ENCODE results near the gene SNAP91. TPM values are rescaled to one million over a fixed set of nuclear protein-coding genes. Genes with fewer than 3 reads are reported as not detected.

SNAP91 gene
- total RNA-seq, 1 experiment from 2014 or later, result 1.3 TPM

DNA sequence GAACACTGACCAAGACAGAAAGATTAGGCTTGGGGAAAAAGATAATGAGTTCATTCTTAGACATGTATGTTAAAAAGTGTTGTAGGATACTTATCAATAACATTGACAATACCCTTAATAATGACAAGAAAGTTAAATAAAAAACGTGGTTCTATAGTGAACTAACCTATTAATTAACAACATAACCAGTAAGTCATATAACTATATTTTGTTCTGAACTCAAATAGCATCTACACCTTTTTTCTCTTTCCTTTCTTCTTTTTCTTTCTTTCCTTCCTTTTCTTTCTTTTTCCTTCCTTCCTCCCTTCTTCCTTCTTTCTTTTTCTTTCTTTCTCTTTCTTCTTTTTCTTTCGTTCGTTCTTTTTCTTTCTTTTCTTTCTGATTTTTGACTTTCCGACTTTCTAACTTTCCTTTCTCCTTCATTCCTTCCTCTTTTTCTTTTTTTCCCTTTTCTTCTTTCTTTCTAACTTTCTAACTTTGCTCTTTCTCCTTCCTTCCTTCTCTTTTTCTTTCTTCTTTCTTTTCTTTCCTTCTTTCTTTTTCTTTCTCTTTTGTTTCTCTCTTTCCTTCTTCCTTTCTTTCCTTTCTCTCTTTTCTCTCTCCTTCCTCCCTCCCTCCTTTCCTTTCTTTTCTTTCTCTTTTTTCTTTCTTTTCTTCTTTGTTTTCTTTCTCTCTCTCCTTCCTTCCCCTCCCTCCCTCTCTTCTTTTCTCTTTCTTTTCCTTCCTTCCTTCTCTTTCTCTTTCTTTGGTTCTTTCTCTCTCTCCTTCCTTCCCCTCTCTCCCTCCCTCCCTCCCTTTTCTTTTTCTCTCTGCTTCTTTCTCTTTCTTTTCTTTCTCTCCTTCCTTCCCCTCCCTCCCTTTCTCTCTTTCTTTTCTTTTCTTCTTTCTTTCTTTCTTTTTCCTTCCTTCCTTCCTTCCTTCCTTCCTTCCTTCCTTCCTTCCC lies 172.0 kb downstream of the SNAP91 start:
- TF ChIP-seq, protein P1, sequence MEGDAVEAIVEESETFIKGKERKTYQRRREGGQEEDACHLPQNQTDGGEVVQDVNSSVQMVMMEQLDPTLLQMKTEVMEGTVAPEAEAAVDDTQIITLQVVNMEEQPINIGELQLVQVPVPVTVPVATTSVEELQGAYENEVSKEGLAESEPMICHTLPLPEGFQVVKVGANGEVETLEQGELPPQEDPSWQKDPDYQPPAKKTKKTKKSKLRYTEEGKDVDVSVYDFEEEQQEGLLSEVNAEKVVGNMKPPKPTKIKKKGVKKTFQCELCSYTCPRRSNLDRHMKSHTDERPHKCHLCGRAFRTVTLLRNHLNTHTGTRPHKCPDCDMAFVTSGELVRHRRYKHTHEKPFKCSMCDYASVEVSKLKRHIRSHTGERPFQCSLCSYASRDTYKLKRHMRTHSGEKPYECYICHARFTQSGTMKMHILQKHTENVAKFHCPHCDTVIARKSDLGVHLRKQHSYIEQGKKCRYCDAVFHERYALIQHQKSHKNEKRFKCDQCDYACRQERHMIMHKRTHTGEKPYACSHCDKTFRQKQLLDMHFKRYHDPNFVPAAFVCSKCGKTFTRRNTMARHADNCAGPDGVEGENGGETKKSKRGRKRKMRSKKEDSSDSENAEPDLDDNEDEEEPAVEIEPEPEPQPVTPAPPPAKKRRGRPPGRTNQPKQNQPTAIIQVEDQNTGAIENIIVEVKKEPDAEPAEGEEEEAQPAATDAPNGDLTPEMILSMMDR (conservative IDR thresholded peaks at IDR 0.05), result no peak
- Histone ChIP-seq H3K23ac (ENCODE audit: insufficient read length, low read depth, low read length) (no peak overlapping the region), H3K23me2 (ENCODE audit: insufficient read length, low read depth, low read length, poor library complexity, severe bottlenecking) (no peaks in the 10 kb centered on the region), H3K79me2 (ENCODE audit: insufficient read depth, low read length) (no peaks in the 10 kb centered on the region), H3K9ac (ENCODE audit: extremely low read depth, insufficient read length, low read length) (no peak overlapping the region), H3K79me1 (ENCODE audit: insufficient read depth, low read depth, low read length, poor library complexity, severe bottlenecking) (no peaks in the 10 kb centered on the region), H3K4ac (ENCODE audit: low read depth, low read length) (no peak overlapping the region), H3K4me1 (ENCODE audit: insufficient read depth, low read length) (no peaks in the 10 kb centered on the region), H4K5ac (ENCODE audit: insufficient read length, low read depth, low read length) (no peak overlapping the region), H3K9me3 (ENCODE audit: control insufficient read depth, low read depth, low read length) (no peaks in the 10 kb centered on the region), H3K27ac (ENCODE audit: insufficient read length, low read depth, low read length) (no peak overlapping the region), H2BK15ac (ENCODE audit: low read depth, low read length) (no peak overlapping the region), H3T11ph (ENCODE audit: low read length) (no peak overlapping the region), H2BK120ac (ENCODE audit: low read depth, low read length, poor library complexity, severe bottlenecking) (no peak overlapping the region), H3K4me2 (ENCODE audit: insufficient read depth, insufficient read length, low read length) (no peak overlapping the region), H3K14ac (ENCODE audit: insufficient read depth, low read length) (no peak overlapping the region), H2BK20ac (ENCODE audit: low read depth, low read length, poor library complexity, severe bottlenecking) (no peak overlapping the region), H2BK5ac (ENCODE audit: insufficient read length, low read length) (no peak overlapping the region), H4K8ac (replicated peaks; ENCODE audit: insufficient read length, low read depth, low read length) (no peak overlapping the region), H2AK5ac (ENCODE audit: insufficient read length, low read length) (no peak overlapping the region), H4K20me1 (ENCODE audit: control insufficient read depth, insufficient read depth, insufficient read length) (no peaks in the 10 kb centered on the region), H3K18ac (ENCODE audit: insufficient read length, low read depth, low read length) (no peak overlapping the region), H4K91ac (ENCODE audit: insufficient read length, low read depth, low read length) (no peak overlapping the region), H3K27me3 (ENCODE audit: insufficient read depth, low read length) (no peaks in the 10 kb centered on the region), H2BK12ac (ENCODE audit: insufficient read length, low read depth, low read length) (no peak overlapping the region), H3K56ac (ENCODE audit: insufficient read length, low read depth, low read length) (no peak overlapping the region), H2AFZ (ENCODE audit: low read length) (no peak overlapping the region)
- Mint-ChIP-seq H3K4me1 (no peaks in the 10 kb centered on the region), H3K36me3 (ENCODE audit: insufficient read depth in 1 of 3, low read depth in 3 of 3) (peaks cover 0 to 2% (median 0%) of the 10 kb centered on the region in 3 experiments; a peak in 1 of 7 replicates), H3K27me3 (ENCODE audit: low read depth) (peaks cover 5% of the 10 kb centered on the region), H3K9me3 (peaks cover 3% of the 10 kb centered on the region in 2 experiments; a peak in 4 of 5 replicates), H3K4me3 (no peak overlapping the region), H3K27ac (peak overlapping the region in 1 of 3 experiments; percentile 65; a peak in 2 of 7 replicates)
- whole genome bisulfite sequencing (ENCODE audit: extremely low coverage, insufficient read length, low lambda C conversion rate), result 100% methylated on average over 1 of the region's 4 CpGs
- no peak for DNase-seq
